Colonic mucosa (tissue), 4 donors: ENCODE data around the gene MEIOB. TPM values are rescaled to one million over a fixed set of nuclear protein-coding genes. Genes with fewer than 3 reads are reported as not detected.

Experiments used
- DNase-seq: peaks from one replicate; pipeline ENCODE4 v3.0.0-alpha.2; 2020
- H3K27ac ChIP-seq: fragments of 200-600 bp; one replicate; pipeline ENCODE4 v1.8.0; 2021
- H3K27me3 ChIP-seq: fragments of 200-600 bp; one replicate; pipeline ENCODE4 v1.8.0; 2021
- H3K36me3 ChIP-seq: fragments of 200-600 bp; one replicate; pipeline ENCODE4 v1.8.0; 2021
- H3K4me1 ChIP-seq: fragments of 200-600 bp; one replicate; pipeline ENCODE4 v1.8.0; 2021; ENCODE audit warnings: mild to moderate bottlenecking
- H3K4me3 ChIP-seq: fragments of 200-600 bp; one replicate; pipeline ENCODE4 v1.8.0; 2021
- H3K9ac ChIP-seq, 2 donors: one replicate each; pipeline ENCODE4 v1.7.0; 2013; ENCODE audit warnings: control low read depth in 2 of 2, low read depth in 2 of 2, low read length in 2 of 2
- H3K9me3 ChIP-seq: fragments of 200-600 bp; one replicate; pipeline ENCODE4 v1.8.0; 2021
- intact Hi-C: fragments of 100-400 bp; cut with DNase I; formaldehyde crosslinking; loops from one replicate; pipeline ENCODE4 v1.14.1; 2022
- total RNA-seq, 2 donors: library from RNA; stranded (reverse); fragmentation: NEBNext Ultra II Directional in 1 of 2; extraction: Animal tissue kit (Norgen Biotek cat#: 25700) in 1 of 2; gene quantifications; one replicate each; pipeline ENCODE4 v1.2.1, GENCODE V29; 2021
- TF ChIP-seq, protein P1 (sequence below): fragments of 200-600 bp; IDR thresholded peaks from one replicate; pipeline ENCODE4 v1.8.0; 2022; ENCODE audit warnings: antibody characterized with exemption, mild to moderate bottlenecking
- donor health status: healthy.
- donor health status: DM: no; HTN: no; CAD: no.
- donor health status: DM: no; HTN: no; CAD: no.

Gene MEIOB
- total RNA-seq, 2 donors from 2014 or later = 0.27 TPM; not detected in 1

DNA sequence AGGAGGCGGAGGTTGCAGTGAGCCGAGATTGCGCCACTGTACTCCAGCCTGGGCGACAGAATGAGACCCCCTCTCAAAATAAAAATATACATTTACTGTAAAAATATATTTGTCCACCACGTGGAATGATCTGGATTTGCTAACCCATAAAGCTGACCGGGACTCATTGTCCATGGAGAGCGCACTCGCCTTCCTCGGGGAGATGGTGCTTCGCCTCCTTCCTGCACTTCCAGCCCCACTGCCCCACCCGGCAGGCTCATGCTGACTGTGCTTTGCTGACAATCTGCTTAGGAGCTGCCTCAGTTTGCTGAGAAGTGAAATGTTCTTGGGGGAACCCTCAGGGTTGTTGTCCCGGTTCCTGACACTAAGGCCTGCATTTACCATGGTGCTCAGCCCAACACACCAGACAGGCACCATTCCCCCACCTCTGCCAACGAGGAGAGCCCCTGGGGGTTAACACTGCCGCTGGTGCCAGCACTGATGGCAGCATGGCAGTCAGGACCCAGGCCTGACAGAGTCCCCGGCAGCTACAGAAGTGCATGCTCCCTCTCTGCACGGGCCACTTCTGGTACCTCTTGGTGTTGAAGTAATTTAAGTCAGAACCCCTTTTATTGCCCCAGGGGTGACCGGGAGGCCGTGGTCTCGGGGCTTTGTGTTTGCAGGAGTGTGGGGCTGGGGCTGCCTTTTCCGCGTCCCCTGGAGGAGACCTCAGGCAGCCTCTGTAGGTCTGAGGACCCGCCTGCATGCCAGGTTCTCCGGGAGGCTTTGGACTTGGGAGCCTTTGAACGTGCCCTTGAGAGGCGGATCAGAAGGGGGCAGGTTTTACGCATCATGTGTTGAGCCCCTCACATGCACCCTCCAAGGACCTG is 86.8 kb downstream of the MEIOB start:
- Histone ChIP-seq H3K4me1 (peaks cover 11% of the 10 kb centered on the region), H3K9ac (no peak overlapping the region), H3K4me3 (no peak overlapping the region), H3K27ac (no peak overlapping the region), H3K9me3 (no peaks in the 10 kb centered on the region), H3K27me3 (no peaks in the 10 kb centered on the region), H3K36me3 (no peaks in the 10 kb centered on the region)
- peak; percentile 17 for DNase-seq
- TF ChIP-seq, protein P1, sequence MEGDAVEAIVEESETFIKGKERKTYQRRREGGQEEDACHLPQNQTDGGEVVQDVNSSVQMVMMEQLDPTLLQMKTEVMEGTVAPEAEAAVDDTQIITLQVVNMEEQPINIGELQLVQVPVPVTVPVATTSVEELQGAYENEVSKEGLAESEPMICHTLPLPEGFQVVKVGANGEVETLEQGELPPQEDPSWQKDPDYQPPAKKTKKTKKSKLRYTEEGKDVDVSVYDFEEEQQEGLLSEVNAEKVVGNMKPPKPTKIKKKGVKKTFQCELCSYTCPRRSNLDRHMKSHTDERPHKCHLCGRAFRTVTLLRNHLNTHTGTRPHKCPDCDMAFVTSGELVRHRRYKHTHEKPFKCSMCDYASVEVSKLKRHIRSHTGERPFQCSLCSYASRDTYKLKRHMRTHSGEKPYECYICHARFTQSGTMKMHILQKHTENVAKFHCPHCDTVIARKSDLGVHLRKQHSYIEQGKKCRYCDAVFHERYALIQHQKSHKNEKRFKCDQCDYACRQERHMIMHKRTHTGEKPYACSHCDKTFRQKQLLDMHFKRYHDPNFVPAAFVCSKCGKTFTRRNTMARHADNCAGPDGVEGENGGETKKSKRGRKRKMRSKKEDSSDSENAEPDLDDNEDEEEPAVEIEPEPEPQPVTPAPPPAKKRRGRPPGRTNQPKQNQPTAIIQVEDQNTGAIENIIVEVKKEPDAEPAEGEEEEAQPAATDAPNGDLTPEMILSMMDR = no peak
- intact Hi-C loops = no loop called here

Other genes with a start within 250 kb of the MEIOB start
- 100 to 1,000 TPM in 1 of 2 donors, 10 to 100 TPM in 1; 53.5 to 123 TPM for gene JPT2, start 193.9 kb downstream of the MEIOB start, total RNA-seq
- 10 to 100 TPM; 44.0 to 62.6 TPM for gene MAPK8IP3, start 166.0 kb downstream of the MEIOB start, total RNA-seq
- 10 to 100 TPM; 61.3 to 79.7 TPM for gene NME3, start 100.6 kb downstream of the MEIOB start, total RNA-seq
- gene EME2, start 99.4 kb downstream of the MEIOB start, total RNA-seq = 10 to 100 TPM; 16.7 to 30.6 TPM
- gene MRPS34, start 99.0 kb downstream of the MEIOB start, total RNA-seq = 100 to 1,000 TPM; 106 to 227 TPM
- gene SPSB3, start 89.6 kb downstream of the MEIOB start, total RNA-seq = 10 to 100 TPM; 32.7 to 35.9 TPM
- gene NUBP2, start 89.2 kb downstream of the MEIOB start, total RNA-seq = 10 to 100 TPM; 30.0 to 72.8 TPM
- gene IGFALS, start 78.5 kb downstream of the MEIOB start, total RNA-seq = 1 to 10 TPM; 5.7 to 7.0 TPM
- gene HAGH, start 45.3 kb downstream of the MEIOB start, total RNA-seq = 10 to 100 TPM; 61.9 to 64.7 TPM
- 10 to 100 TPM; 55.5 to 73.9 TPM for gene FAHD1, start 45.0 kb downstream of the MEIOB start, total RNA-seq
- under 1 TPM; 0.59 to 0.82 TPM for gene HS3ST6, start 46.3 kb upstream of the MEIOB start, total RNA-seq
- 10 to 100 TPM; 33.0 to 61.2 TPM for gene MSRB1, start 71.0 kb upstream of the MEIOB start, total RNA-seq
- not detected for gene RPL3L, start 82.5 kb upstream of the MEIOB start, total RNA-seq
- 100 to 1,000 TPM; 219 to 272 TPM for gene NDUFB10, start 87.4 kb upstream of the MEIOB start, total RNA-seq
- 1,000 to 10,000 TPM; 1,996 to 2,736 TPM for gene RPS2, start 92.7 kb upstream of the MEIOB start, total RNA-seq
- gene RNF151, start 94.7 kb upstream of the MEIOB start, total RNA-seq = not detected
- gene TBL3, start 99.9 kb upstream of the MEIOB start, total RNA-seq = 10 to 100 TPM; 19.4 to 43.1 TPM
- gene NOXO1, start 109.3 kb upstream of the MEIOB start, total RNA-seq = 10 to 100 TPM; 43.9 to 80.1 TPM
- 10 to 100 TPM; 76.6 to 79.5 TPM for gene GFER, start 112.0 kb upstream of the MEIOB start, total RNA-seq
- gene SYNGR3, start 117.8 kb upstream of the MEIOB start, total RNA-seq = 1 to 10 TPM; 1.5 to 1.9 TPM
- gene ZNF598, start 137.7 kb upstream of the MEIOB start, total RNA-seq = 10 to 100 TPM; 45.4 to 64.3 TPM
- 1 to 10 TPM; 3.5 to 3.8 TPM for gene NPW, start 147.6 kb upstream of the MEIOB start, total RNA-seq
- gene NHERF2, start 154.7 kb upstream of the MEIOB start, total RNA-seq = 10 to 100 TPM; 64.0 to 77.9 TPM
- 10 to 100 TPM; 30.1 to 96.8 TPM for gene NTHL1, start 175.7 kb upstream of the MEIOB start, total RNA-seq
- 100 to 1,000 TPM in 1 of 2 donors, 10 to 100 TPM in 1; 75.3 to 143 TPM for gene TSC2, start 175.8 kb upstream of the MEIOB start, total RNA-seq